ENCODE results near the gene MMAA.
A peak's percentile ranks its signal among the peaks of the same experiment; 100 is the strongest.

The MMAA gene

GRCh38 chr4:145618932-145619638, at the start of gene MMAA (continued):
- TF ChIP-seq ZBTB7A (tag by site-specific recombination; IDR thresholded peaks at IDR 0.05; ENCODE audit: low read depth) (no peak), PRDM6 (tag by site-specific recombination; IDR thresholded peaks at IDR 0.05) (no peak), ZNF473 (tag by site-specific recombination; IDR thresholded peaks at IDR 0.05) (no peak), BCL6B (tag by site-specific recombination; IDR thresholded peaks at IDR 0.05) (no peak), HOXD13 (CRISPR knock-in tag; IDR thresholded peaks at IDR 0.05; ENCODE audit: borderline replicate concordance) (0 out of 2 replicates have a peak, but pooled peaks have one; percentile 12), ZIC2 (tag by site-specific recombination; IDR thresholded peaks at IDR 0.05) (peak; percentile 42; the same call in 1 of the 2 replicates), ZNF596 (tag by site-specific recombination; IDR thresholded peaks at IDR 0.05) (no peak), EGR2 (tag by site-specific recombination; IDR thresholded peaks at IDR 0.05; ENCODE audit: low read depth) (peak; percentile 79), ZNF140 (tag by site-specific recombination; IDR thresholded peaks at IDR 0.05) (no peak), ZNF629 (tag by site-specific recombination; IDR thresholded peaks at IDR 0.05) (no peak), ZFP69B (tag by site-specific recombination; IDR thresholded peaks at IDR 0.05) (peak; percentile 74; the same call in 1 of the 2 replicates), ZNF785 (tag by site-specific recombination; IDR thresholded peaks at IDR 0.05) (no peak), YY1 (tag by site-specific recombination; IDR thresholded peaks at IDR 0.05) (no peak), ZEB2 (tag by site-specific recombination; IDR thresholded peaks at IDR 0.05) (peak; percentile 43; the same call in 1 of the 2 replicates), PRDM4 (tag by site-specific recombination; IDR thresholded peaks at IDR 0.05) (peak; percentile 13; the same call in 1 of the 2 replicates), MEIS1 (CRISPR knock-in tag; IDR thresholded peaks at IDR 0.05; ENCODE audit: borderline replicate concordance) (no peak), ZSCAN30 (tag by site-specific recombination; IDR thresholded peaks at IDR 0.05) (peak; percentile 34; the same call in 1 of the 2 replicates), ZNF341 (tag by site-specific recombination; IDR thresholded peaks at IDR 0.05; ENCODE audit: low read depth) (peak; percentile 76), ZNF639 (tag by site-specific recombination; IDR thresholded peaks at IDR 0.05) (no peak), ZNF416 (tag by site-specific recombination; IDR thresholded peaks at IDR 0.05) (no peak), ZFP3 (tag by site-specific recombination; IDR thresholded peaks at IDR 0.05; ENCODE audit: low read depth) (no peak), PATZ1 (tag by site-specific recombination; IDR thresholded peaks at IDR 0.05) (peak; percentile 80), ZBTB20 (tag by site-specific recombination; IDR thresholded peaks at IDR 0.05) (peak; percentile 86), ZNF76 (tag by site-specific recombination; IDR thresholded peaks at IDR 0.05; ENCODE audit: borderline replicate concordance, low read depth) (peak; percentile 41; the same call in 1 of the 2 replicates), ZNF777 (tag by site-specific recombination; IDR thresholded peaks at IDR 0.05; ENCODE audit: borderline replicate concordance) (no peak), ZBTB48 (tag by site-specific recombination; IDR thresholded peaks at IDR 0.05) (peak; percentile 61; the same call in 1 of the 2 replicates), KLF1 (tag by site-specific recombination; IDR thresholded peaks at IDR 0.05) (peak; percentile 57; the same call in 1 of the 2 replicates), INSM2 (tag by site-specific recombination; IDR thresholded peaks at IDR 0.05) (peak; percentile 11; the same call in 1 of the 2 replicates), IKZF3 (tag by site-specific recombination; IDR thresholded peaks at IDR 0.05) (peak; percentile 39; the same call in 1 of the 2 replicates)

All from HEK293 (cell line).